HG03558 (cell line): Measurements from ENCODE around the gene RTEL1.

Source experiments
- ATAC-seq: cut with Tn5 transposase; IDR thresholded peaks from one replicate; pipeline ENCODE4 v1.9.1; 2021; ENCODE audit warnings: moderate number of reproducible peaks; ENCODE audit not compliant: unreplicated experiment; ENCODE audit errors: extremely low read depth

The RTEL1 gene

DNA sequence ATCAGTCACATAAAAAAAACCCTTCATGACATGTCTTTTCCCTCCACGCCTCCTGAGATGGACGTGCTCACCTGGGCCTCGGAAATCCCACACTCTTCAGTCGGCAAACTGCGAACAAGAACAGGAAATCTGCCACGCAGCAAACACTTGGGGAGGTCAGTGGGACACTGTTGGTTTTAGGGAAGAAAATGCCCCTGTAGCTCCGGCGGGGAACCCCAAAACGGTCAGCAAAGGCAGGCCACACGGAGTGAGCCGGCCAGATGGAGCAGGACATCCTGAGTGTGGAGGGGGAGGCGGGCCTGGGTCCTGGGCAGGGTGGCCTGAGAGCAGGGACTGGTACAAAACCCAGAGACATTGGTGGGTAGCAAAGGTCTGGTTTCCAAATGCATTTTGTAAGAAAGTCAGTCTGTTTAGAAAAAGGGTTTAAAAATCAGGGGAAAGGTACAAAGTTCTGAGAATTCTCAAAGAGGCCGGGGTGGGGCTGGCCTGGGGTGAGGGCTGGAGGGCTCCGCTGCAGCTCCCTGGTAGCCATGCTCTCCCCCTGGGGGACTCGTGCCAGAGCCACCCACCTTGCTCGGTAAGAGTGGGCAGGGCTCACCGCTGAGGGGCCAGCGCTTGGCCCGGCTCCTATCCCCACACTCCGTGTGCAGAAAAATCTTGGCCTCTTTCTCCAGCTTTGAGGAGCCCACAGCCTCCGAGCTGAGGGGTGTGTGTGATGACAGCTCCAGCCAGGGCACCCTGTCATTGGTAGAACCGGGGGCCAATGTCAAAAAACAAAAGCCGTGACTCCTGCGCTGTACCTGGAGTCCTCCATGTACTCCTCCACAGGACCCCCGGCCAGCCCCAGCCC lies 86.7 kb downstream of the RTEL1 start:
- no peak for ATAC-seq

DNA sequence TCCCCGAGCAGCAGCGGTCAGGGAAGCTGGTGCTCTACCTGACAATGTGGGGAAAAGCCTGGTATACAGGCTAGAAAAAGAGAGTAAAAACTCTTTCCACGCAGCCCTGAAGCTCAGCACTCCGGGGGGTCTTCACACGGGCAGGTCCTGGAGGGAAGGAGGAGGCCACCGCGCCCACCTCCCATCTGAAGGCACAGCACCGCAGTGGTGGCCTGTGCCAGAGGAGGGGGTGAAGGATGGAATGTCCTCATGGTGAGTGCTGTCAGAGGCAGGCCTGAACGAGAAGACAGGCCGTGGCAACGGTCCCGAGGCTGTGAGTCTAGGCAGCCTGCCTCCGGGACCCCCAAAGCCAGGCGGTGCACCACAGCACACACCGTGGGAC lies 87.3 kb downstream of the RTEL1 start:
- no peak for ATAC-seq
